MM.1S (cell line): ENCODE measurements around the gene YBEY.

Experiments
- DNase-seq: peaks from one replicate; pipeline ENCODE4 v3.0.0-alpha.2; 2015
- H2AFZ ChIP-seq: fragments of 300-600 bp; sonication (generic); 2 replicates; pipeline ENCODE4 v1.6.0; 2016; ENCODE audit warnings: antibody characterized with exemption, low read length
- H3F3A ChIP-seq: fragments of 300-600 bp; sonication (generic); 2 replicates; pipeline ENCODE4 v1.6.1; 2016; ENCODE audit warnings: mild to moderate bottlenecking, antibody characterized with exemption, low read length, moderate library complexity, mixed read lengths; ENCODE audit not compliant: insufficient read depth
- H3K27ac ChIP-seq: fragments of 300-600 bp; sonication (generic); 2 replicates; pipeline ENCODE4 v1.5.1; 2016; ENCODE audit warnings: mild to moderate bottlenecking, low read length
- H3K27me3 ChIP-seq: fragments of 300-600 bp; sonication (generic); replicated peaks from 2 replicates; pipeline ENCODE4 v1.6.0; 2016; ENCODE audit warnings: low read length; ENCODE audit not compliant: insufficient read depth
- H3K36me3 ChIP-seq: fragments of 300-600 bp; sonication (generic); replicated peaks from 2 replicates; pipeline ENCODE4 v1.6.1; 2016; ENCODE audit warnings: mild to moderate bottlenecking, low read length, mixed read lengths; ENCODE audit not compliant: insufficient read depth
- H3K4me1 ChIP-seq: fragments of 300-600 bp; sonication (generic); 2 replicates; pipeline ENCODE4 v1.6.1; 2016; ENCODE audit warnings: low read length, mixed read lengths
- H3K4me2 ChIP-seq: fragments of 300-600 bp; sonication (generic); 2 replicates; pipeline ENCODE4 v1.6.0; 2016; ENCODE audit warnings: low read depth, low read length
- H3K4me3 ChIP-seq: fragments of 300-600 bp; sonication (generic); 2 replicates; pipeline ENCODE4 v1.5.1; 2016; ENCODE audit warnings: low read length, mixed read lengths
- H3K79me2 ChIP-seq: fragments of 300-600 bp; sonication (generic); 2 replicates; pipeline ENCODE4 v1.6.1; 2016; ENCODE audit warnings: mixed run types, low read length, mixed read lengths
- H3K9ac ChIP-seq: fragments of 300-600 bp; sonication (generic); 2 replicates; pipeline ENCODE4 v1.6.1; 2016; ENCODE audit warnings: low read length, mixed read lengths
- H3K9me2 ChIP-seq: fragments of 300-600 bp; sonication (generic); replicated peaks from 2 replicates; pipeline ENCODE4 v1.6.1; 2016; ENCODE audit warnings: mild to moderate bottlenecking, low read length, mixed read lengths; ENCODE audit not compliant: insufficient read depth
- H3K9me3 ChIP-seq: fragments of 300-600 bp; sonication (generic); replicated peaks from 2 replicates; pipeline ENCODE4 v1.6.1; 2016; ENCODE audit warnings: mild to moderate bottlenecking, low read length, mixed read lengths; ENCODE audit not compliant: insufficient read depth
- H4K20me1 ChIP-seq: fragments of 300-600 bp; sonication (generic); 2 replicates; pipeline ENCODE4 v1.6.1; 2016; ENCODE audit warnings: mild to moderate bottlenecking, low read length, moderate library complexity, mixed read lengths; ENCODE audit not compliant: insufficient read depth
- EZH2 ChIP-seq: fragments of 300-600 bp; sonication (generic); optimal IDR thresholded peaks from 2 replicates; pipeline ENCODE3; 2017; ENCODE audit warnings: low read depth, mild to moderate bottlenecking, antibody characterized with exemption, low read length, mixed read lengths
- EZH2phosphoT487 ChIP-seq: fragments of 300-600 bp; sonication (generic); IDR thresholded peaks from 2 replicates; pipeline ENCODE4 v1.6.1; 2018; ENCODE audit warnings: antibody characterized with exemption, low read length
- TF ChIP-seq, protein P1 (sequence below): fragments of 300-600 bp; sonication (generic); IDR thresholded peaks from 2 replicates; pipeline ENCODE4 v1.5.1; 2016; ENCODE audit warnings: antibody characterized with exemption, low read length, mixed read lengths

The YBEY gene

DNA sequence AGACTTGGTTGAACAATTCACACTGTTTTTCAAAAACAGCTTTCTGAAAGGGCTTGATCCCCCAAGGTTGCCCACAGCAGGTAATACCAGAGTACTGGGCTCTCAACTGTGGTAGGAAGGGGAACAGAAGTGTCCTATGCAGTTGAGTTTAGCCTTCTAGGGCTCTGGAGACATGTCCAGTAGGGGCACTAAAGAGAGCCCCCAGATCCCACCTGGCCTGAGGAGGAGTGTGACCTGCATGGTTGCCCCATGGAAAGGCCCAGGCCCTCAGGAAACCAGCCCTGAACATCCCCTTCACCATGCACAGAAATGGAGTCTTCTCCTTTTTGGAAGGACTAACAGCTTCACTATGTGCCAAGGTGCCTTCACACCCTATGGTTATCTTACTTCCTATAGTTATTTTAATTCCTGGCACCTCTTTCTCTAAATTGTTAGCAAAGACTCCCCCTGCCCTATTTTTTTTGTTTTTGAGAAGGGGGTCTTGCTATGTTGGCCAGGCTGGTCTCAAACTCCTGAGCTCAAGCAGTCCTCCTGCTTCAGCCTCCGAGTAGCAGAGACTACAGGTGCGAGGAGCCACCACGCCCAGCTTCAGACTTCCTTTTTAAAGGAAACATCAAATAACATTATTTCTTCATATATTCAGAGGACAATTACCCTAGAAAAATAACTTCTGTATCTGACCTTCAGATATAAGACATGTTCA is 40.8 kb upstream of the YBEY start:
- DNase-seq = no peak
- H3K9ac ChIP-seq = no peak overlapping the region
- H3K27ac ChIP-seq = no peak overlapping the region
- no peaks in the 10 kb centered on the region for H3F3A ChIP-seq
- H3K36me3 ChIP-seq = peaks cover 26% of the 10 kb centered on the region
- no peaks in the 10 kb centered on the region for H3K4me1 ChIP-seq
- H3K79me2 ChIP-seq = 0 out of 2 replicates have a peak, but pooled peaks cover 5% of the 10 kb centered on the region
- no peak overlapping the region for H3K4me2 ChIP-seq
- no peaks in the 10 kb centered on the region for H3K9me2 ChIP-seq
- H3K4me3 ChIP-seq = no peak overlapping the region
- no peak for TF ChIP-seq EZH2
- TF ChIP-seq, protein P1, sequence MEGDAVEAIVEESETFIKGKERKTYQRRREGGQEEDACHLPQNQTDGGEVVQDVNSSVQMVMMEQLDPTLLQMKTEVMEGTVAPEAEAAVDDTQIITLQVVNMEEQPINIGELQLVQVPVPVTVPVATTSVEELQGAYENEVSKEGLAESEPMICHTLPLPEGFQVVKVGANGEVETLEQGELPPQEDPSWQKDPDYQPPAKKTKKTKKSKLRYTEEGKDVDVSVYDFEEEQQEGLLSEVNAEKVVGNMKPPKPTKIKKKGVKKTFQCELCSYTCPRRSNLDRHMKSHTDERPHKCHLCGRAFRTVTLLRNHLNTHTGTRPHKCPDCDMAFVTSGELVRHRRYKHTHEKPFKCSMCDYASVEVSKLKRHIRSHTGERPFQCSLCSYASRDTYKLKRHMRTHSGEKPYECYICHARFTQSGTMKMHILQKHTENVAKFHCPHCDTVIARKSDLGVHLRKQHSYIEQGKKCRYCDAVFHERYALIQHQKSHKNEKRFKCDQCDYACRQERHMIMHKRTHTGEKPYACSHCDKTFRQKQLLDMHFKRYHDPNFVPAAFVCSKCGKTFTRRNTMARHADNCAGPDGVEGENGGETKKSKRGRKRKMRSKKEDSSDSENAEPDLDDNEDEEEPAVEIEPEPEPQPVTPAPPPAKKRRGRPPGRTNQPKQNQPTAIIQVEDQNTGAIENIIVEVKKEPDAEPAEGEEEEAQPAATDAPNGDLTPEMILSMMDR = no peak; the same call in 1 of the 2 replicates
- TF ChIP-seq EZH2phosphoT487 = no peak
- no peaks in the 10 kb centered on the region for H4K20me1 ChIP-seq
- no peak overlapping the region for H2AFZ ChIP-seq
- no peaks in the 10 kb centered on the region for H3K27me3 ChIP-seq
- H3K9me3 ChIP-seq = no peaks in the 10 kb centered on the region

DNA sequence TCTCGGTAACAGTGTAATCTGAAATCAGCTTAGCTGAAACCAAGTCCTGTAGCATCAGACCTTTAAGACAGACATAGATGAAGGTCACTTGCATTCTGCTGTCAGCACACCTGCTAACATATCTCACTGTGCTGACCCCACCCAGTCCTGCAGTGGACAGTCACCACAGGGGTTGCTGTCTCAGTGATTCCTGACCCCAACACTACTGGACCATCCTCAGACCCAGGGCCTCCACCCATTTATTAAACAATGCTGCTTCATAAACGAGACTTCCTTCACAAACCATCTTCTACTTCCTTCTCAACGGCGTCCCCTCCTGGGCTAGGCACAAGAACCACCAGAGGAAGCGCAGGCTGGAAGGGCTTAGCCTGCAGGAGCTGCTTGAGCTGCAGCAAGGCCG is 39.8 kb upstream of the YBEY start:
- no peaks in the 10 kb centered on the region for H3K9me2 ChIP-seq
- peaks cover 26% of the 10 kb centered on the region for H3K36me3 ChIP-seq
- no peak overlapping the region for H3K4me3 ChIP-seq
- TF ChIP-seq EZH2phosphoT487 (no peak), EZH2 (no peak)
- TF ChIP-seq, protein P1 = no peak
- no peaks in the 10 kb centered on the region for H3K27me3 ChIP-seq
- no peaks in the 10 kb centered on the region for H3K9me3 ChIP-seq
- H3K27ac ChIP-seq = no peak overlapping the region
- no peaks in the 10 kb centered on the region for H4K20me1 ChIP-seq
- H2AFZ ChIP-seq = no peak overlapping the region
- no peaks in the 10 kb centered on the region for H3K4me1 ChIP-seq
- no peak overlapping the region for H3K4me2 ChIP-seq
- H3K79me2 ChIP-seq = 0 out of 2 replicates have a peak, but pooled peaks cover 5% of the 10 kb centered on the region
- DNase-seq = no peak
- H3F3A ChIP-seq = no peaks in the 10 kb centered on the region
- no peak overlapping the region for H3K9ac ChIP-seq

DNA sequence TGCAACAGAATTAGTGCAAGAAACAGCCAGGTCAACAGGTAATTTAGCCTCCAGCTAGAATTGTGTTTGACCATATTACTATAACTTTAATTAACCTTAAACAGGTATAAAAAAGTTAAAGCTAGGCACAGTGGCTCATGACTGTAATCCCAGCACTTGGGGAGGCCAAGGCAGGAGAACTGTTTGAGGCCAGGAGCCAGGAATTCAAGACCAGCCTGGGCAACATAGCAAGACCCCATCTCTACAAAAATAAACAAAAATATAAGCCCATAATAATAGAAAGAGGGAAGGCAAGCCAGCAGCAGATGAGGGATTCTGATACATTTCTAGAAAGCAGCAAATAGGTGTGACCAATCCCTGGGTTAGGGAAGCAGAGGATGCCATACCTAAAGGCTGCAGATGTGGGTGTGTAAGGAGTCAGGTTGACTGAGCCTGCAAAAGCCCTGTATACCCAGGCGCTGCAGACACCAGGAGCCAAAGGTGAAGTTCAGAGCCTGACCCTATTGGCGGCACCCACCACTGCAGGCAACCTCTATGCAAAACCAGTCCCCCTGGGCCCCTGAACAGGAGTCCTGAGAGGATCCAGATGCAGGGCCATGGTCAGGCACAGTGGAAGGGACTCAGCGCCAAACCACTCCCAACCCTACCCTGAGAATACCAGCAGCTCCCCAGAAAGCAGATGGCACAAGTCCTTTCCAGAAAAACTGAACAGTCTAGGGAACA is 38.3 kb upstream of the YBEY start:
- peaks cover 26% of the 10 kb centered on the region for H3K36me3 ChIP-seq

More for the DNA sequence above, 38.3 kb upstream of the YBEY start:
- H3K4me2 ChIP-seq = no peak overlapping the region
- no peaks in the 10 kb centered on the region for H3K9me3 ChIP-seq
- no peak for DNase-seq
- H3K4me1 ChIP-seq = no peaks in the 10 kb centered on the region
- H3K79me2 ChIP-seq = 0 out of 2 replicates have a peak, but pooled peaks cover 5% of the 10 kb centered on the region
- H3K27ac ChIP-seq = no peak overlapping the region
- no peaks in the 10 kb centered on the region for H3K9me2 ChIP-seq
- H3K9ac ChIP-seq = no peak overlapping the region
- TF ChIP-seq EZH2phosphoT487 (no peak), EZH2 (no peak)
- TF ChIP-seq, protein P1 = no peak
- H3K27me3 ChIP-seq = no peaks in the 10 kb centered on the region
- H4K20me1 ChIP-seq = no peaks in the 10 kb centered on the region
- no peaks in the 10 kb centered on the region for H3F3A ChIP-seq
- H3K4me3 ChIP-seq = no peak overlapping the region
- H2AFZ ChIP-seq = no peak overlapping the region
